Muscle layer of colon (tissue), 2 donors: ENCODE results near the gene FLNA.
"Not testable (repeated sequence)": the region's sequence is repeated elsewhere in the genome, so short reads cannot be mapped to it uniquely, and the experiment has no call there.

Experiments
- H3K27ac ChIP-seq: one replicate; pipeline ENCODE4 v1.7.0; 2013; ENCODE audit warnings: low read depth, mild to moderate bottlenecking, low read length, moderate library complexity
- H3K27me3 ChIP-seq, 2 donors: one replicate each; pipeline ENCODE4 v1.7.0; 2013; ENCODE audit warnings: low read length in 2 of 2, mild to moderate bottlenecking in 2 of 2; ENCODE audit not compliant: insufficient read depth in 2 of 2, control insufficient read depth in 1 of 2
- H3K36me3 ChIP-seq: one replicate; pipeline ENCODE4 v1.7.0; 2013; ENCODE audit warnings: mild to moderate bottlenecking, low read length; ENCODE audit not compliant: insufficient read depth
- H3K4me1 ChIP-seq: one replicate; pipeline ENCODE4 v1.7.0; 2013; ENCODE audit warnings: mild to moderate bottlenecking, low read length; ENCODE audit not compliant: insufficient read depth
- H3K4me3 ChIP-seq, 2 donors: one replicate each; pipeline ENCODE4 v1.7.0; 2013; ENCODE audit warnings: low read length in 2 of 2, low read depth in 1 of 2, mild to moderate bottlenecking in 1 of 2, moderate library complexity in 1 of 2
- H3K9ac ChIP-seq: one replicate; pipeline ENCODE4 v1.7.0; 2013; ENCODE audit warnings: low read length
- H3K9me3 ChIP-seq: one replicate; pipeline ENCODE4 v1.7.0; 2013; ENCODE audit warnings: mild to moderate bottlenecking, low read length
- donor health status: abdominal sarcoma.
- donor health status: Adenocarcinoma of cecum.

FLNA gene

GRCh38 chrX:154396973-154397887 is 22.8 kb upstream of the FLNA start:
- Histone ChIP-seq H3K9ac (peak overlapping the region; percentile 42), H3K27me3 (peaks cover 0 to 3% of the 10 kb centered on the region in 2 donors), H3K4me3 (peak overlapping the region; percentile 58 to 68), H3K4me1 (peaks cover 13% of the 10 kb centered on the region), H3K9me3 (no peaks in the 10 kb centered on the region), H3K36me3 (peaks cover 13% of the 10 kb centered on the region), H3K27ac (peak overlapping the region; percentile 90)

- H3K27ac ChIP-seq, H3K4me3 ChIP-seq, H3K9ac ChIP-seq, H3K9me3 ChIP-seq, H3K27me3 ChIP-seq: not testable (repeated sequence)
- peaks cover 13% of the 10 kb centered on the region for H3K36me3 ChIP-seq
- H3K4me1 ChIP-seq: peaks cover 13% of the 10 kb centered on the region
These were observed 21.9 kb upstream of the FLNA start for GRCh38 chrX:154396363-154396762.

GRCh38 chrX:154389812-154390747 is 15.6 kb upstream of the FLNA start:
- H3K27ac ChIP-seq, H3K4me3 ChIP-seq, H3K9me3 ChIP-seq, H3K36me3 ChIP-seq, H3K4me1 ChIP-seq, H3K9ac ChIP-seq, H3K27me3 ChIP-seq: not testable (repeated sequence)

- H3K9me3 ChIP-seq, H3K4me3 ChIP-seq, H3K27me3 ChIP-seq, H3K9ac ChIP-seq, H3K4me1 ChIP-seq, H3K36me3 ChIP-seq, H3K27ac ChIP-seq: not testable (repeated sequence)
These were observed 14.2 kb upstream of the FLNA start for GRCh38 chrX:154388649-154389048.

GRCh38 chrX:154388094-154388493 is 13.7 kb upstream of the FLNA start:
- H3K4me1 ChIP-seq: peaks cover 12% of the 10 kb centered on the region
- not testable (repeated sequence) for H3K9ac ChIP-seq, H3K4me3 ChIP-seq, H3K27ac ChIP-seq, H3K9me3 ChIP-seq, H3K27me3 ChIP-seq, H3K36me3 ChIP-seq

- Histone ChIP-seq H3K9me3 (no peaks in the 10 kb centered on the region), H3K27ac (no peak overlapping the region), H3K27me3 (peaks cover 0 to 5% of the 10 kb centered on the region in 2 donors), H3K9ac (no peak overlapping the region), H3K4me3 (no peak overlapping the region), H3K36me3 (no peaks in the 10 kb centered on the region), H3K4me1 (peaks cover 19% of the 10 kb centered on the region)
These were observed 10.0 kb upstream of the FLNA start for GRCh38 chrX:154384284-154384892.

- Histone ChIP-seq H3K9me3 (no peaks in the 10 kb centered on the region), H3K4me1 (peaks cover 19% of the 10 kb centered on the region), H3K9ac (no peak overlapping the region), H3K4me3 (no peak overlapping the region), H3K36me3 (no peaks in the 10 kb centered on the region), H3K27ac (no peak overlapping the region), H3K27me3 (peaks cover 0 to 5% of the 10 kb centered on the region in 2 donors)
These were observed 9.2 kb upstream of the FLNA start for GRCh38 chrX:154383359-154384283.

GRCh38 chrX:154382483-154383069 is 8.1 kb upstream of the FLNA start:
- Histone ChIP-seq H3K27ac (no peak overlapping the region), H3K9ac (no peak overlapping the region), H3K27me3 (peaks cover 0 to 5% of the 10 kb centered on the region in 2 donors), H3K4me3 (no peak overlapping the region), H3K4me1 (peaks cover 19% of the 10 kb centered on the region), H3K9me3 (no peaks in the 10 kb centered on the region), H3K36me3 (no peaks in the 10 kb centered on the region)

- Histone ChIP-seq H3K9ac (no peak overlapping the region), H3K27me3 (peaks cover 0 to 5% of the 10 kb centered on the region in 2 donors), H3K4me1 (peaks cover 23% of the 10 kb centered on the region), H3K27ac (no peak overlapping the region), H3K9me3 (no peaks in the 10 kb centered on the region), H3K36me3 (no peaks in the 10 kb centered on the region), H3K4me3 (no peak overlapping the region)
These were observed 6.8 kb upstream of the FLNA start for GRCh38 chrX:154381271-154381670.

- Histone ChIP-seq H3K4me3 (peak overlapping the region in 1 of 2 donors; percentile 75), H3K27ac (peak overlapping the region; percentile 71), H3K9ac (peak overlapping the region; percentile 88), H3K9me3 (no peaks in the 10 kb centered on the region), H3K4me1 (peaks cover 25% of the 10 kb centered on the region), H3K27me3 (peaks cover 0 to 5% of the 10 kb centered on the region in 2 donors), H3K36me3 (no peaks in the 10 kb centered on the region)
These were observed 6.4 kb upstream of the FLNA start for GRCh38 chrX:154380787-154381186.
